GM10266 (cell line): Measurements from ENCODE around the gene USP47.

Experiments used
- DNase-seq: peaks from one replicate; pipeline ENCODE4 v3.0.0; 2012; ENCODE audit errors: extremely low spot score
- TF ChIP-seq, protein P1 (sequence below): IDR thresholded peaks from 2 replicates; pipeline ENCODE4 v1.5.1; 2012; ENCODE audit warnings: mild to moderate bottlenecking, low read depth; ENCODE audit not compliant: control insufficient read depth, insufficient read depth; ENCODE audit errors: missing control alignments

Gene USP47

DNA sequence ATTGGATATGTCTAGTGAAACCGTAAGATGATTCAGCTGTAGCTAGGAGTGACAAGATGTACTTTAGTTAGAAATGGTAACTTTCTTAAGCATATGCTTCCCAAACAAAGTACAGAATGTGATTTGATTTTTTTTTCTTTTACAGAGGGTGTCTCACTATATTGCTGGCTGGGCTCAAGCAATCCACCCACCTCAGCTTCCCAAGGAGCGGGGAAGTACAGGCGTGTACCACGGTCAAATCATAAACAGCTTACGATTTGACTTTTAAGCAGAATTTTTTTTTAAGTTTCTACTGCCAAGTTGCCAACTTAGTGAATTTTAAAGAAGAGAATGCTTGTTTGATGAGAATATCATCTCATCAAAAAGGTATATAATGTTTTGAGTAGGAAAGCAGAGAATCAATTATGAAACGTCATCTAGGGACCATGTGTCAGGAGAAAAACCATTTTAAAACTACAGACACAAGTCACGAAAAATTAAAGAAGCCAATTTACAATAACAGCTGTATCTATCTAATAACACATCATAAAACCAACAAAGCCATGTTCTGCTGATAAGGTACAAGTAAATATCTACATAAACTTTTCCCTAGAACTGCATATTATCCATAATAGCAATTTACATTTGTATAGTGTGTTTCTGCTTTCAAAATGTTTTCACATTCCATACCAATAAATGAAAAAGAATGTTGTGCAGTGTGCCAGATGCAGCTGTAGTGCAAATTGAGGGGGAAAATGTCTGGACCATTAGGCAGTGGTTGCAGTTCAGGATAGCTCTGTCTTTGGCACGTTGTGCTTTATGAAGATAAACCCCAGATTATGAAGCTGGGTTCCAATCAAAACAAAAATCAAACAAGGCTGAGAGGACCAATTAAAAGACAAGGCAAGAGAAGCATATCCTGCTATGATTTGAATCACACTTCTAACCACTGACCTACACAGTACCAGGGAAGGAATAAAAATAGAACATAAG, 33.7 kb upstream of the USP47 start:
- TF ChIP-seq, protein P1, sequence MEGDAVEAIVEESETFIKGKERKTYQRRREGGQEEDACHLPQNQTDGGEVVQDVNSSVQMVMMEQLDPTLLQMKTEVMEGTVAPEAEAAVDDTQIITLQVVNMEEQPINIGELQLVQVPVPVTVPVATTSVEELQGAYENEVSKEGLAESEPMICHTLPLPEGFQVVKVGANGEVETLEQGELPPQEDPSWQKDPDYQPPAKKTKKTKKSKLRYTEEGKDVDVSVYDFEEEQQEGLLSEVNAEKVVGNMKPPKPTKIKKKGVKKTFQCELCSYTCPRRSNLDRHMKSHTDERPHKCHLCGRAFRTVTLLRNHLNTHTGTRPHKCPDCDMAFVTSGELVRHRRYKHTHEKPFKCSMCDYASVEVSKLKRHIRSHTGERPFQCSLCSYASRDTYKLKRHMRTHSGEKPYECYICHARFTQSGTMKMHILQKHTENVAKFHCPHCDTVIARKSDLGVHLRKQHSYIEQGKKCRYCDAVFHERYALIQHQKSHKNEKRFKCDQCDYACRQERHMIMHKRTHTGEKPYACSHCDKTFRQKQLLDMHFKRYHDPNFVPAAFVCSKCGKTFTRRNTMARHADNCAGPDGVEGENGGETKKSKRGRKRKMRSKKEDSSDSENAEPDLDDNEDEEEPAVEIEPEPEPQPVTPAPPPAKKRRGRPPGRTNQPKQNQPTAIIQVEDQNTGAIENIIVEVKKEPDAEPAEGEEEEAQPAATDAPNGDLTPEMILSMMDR, result no peak
- DNase-seq, result no peak

GRCh38 chr11:11808992-11809615, 32.7 kb upstream of the USP47 start:
- no peak for DNase-seq
- TF ChIP-seq, protein P1, result no peak

- DNase-seq, result no peak
- TF ChIP-seq, protein P1, result no peak
These were observed 30.7 kb upstream of the USP47 start for GRCh38 chr11:11810764-11811726.

DNA sequence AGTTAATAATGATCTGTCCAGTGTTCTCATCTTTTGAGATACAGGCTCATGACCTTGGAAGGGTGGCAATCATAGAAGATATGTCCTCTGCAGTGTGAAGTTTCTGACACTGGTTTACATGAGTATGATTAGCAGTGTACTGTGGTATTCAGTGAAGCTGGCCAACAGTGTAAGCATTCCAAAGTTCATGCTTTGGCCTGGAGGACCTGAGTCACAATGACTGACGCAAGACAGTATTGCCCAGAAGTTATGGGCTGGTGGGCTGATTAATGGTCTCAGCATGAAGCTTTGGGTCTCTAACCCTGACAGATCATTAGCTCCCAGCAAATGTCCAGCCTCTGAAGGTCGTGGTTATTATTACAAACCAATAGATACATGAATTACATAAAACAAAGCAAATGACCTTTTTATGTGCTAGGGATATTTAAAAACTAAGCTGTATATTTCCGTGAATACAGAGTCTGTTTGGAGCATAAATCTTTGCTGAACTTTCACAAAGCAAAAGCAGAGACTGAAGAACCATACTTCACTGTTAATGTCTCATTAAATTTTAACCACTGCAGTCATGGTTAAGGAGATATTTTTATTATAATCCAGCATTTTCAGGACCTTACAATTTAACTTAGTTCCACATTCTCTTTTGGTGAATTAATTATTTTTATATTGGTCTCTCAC, 28.3 kb upstream of the USP47 start:
- no peak for DNase-seq
- TF ChIP-seq, protein P1, result no peak

DNA sequence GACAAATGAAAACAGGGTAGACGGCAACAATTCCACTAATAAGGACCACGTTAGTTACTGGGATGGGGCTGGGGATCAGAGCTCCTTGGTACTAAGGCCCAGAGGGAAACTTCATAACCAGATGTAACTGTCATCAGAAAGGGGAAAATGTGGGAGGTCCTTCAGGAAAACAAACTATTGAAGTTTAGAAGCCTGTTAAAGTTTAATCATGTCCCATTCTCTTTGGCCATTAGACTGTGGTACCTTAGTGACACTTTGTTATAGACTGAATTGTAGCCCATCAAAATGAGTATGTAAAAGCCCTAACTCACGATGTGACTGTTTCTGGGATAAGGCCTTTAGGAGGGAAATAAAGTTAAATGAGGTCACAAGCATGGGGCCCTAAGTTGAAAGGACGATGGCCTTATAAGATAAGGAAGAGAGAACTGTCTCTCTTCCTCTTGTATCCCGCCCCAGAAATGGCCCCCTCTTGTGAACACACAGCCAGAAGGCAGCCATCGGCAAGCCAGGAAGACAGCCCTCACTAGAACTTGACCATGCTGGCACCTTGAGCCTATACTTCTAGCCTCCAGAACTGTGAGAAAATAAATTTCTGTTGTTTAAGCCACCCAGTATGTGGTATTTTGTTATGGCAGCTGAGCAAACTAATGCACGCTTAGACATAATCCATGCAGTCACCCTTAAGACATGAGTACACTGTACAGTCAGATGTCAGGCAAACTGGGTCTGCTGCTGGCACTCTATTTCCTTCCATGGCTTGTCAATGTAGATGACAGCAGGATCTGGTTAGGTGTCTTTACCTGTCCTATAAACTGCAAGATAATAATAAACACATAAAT, 26.9 kb upstream of the USP47 start:
- DNase-seq, result no peak
- TF ChIP-seq, protein P1, result no peak
